Rectal smooth muscle tissue (tissue), 1 donor: Measurements from ENCODE around the gene TCF4.
A peak's percentile ranks its signal among the peaks of the same experiment; 100 is the strongest.

Experiments
- H3K27ac ChIP-seq: one replicate; pipeline ENCODE4 v1.7.0; 2013; ENCODE audit warnings: low read depth, low read length, inconsistent platforms
- H3K27me3 ChIP-seq: one replicate; pipeline ENCODE4 v1.7.0; 2013; ENCODE audit warnings: low read length; ENCODE audit not compliant: control insufficient read depth, insufficient read depth
- H3K36me3 ChIP-seq: one replicate; pipeline ENCODE4 v1.7.0; 2013; ENCODE audit warnings: low read length; ENCODE audit not compliant: control insufficient read depth, insufficient read depth
- H3K4me1 ChIP-seq: one replicate; pipeline ENCODE4 v1.7.0; 2013; ENCODE audit warnings: low read length; ENCODE audit not compliant: control insufficient read depth, insufficient read depth
- H3K4me3 ChIP-seq: one replicate; pipeline ENCODE4 v1.7.0; 2013; ENCODE audit warnings: low read length
- H3K9ac ChIP-seq: one replicate; pipeline ENCODE4 v1.7.0; 2013; ENCODE audit warnings: low read length

Gene TCF4

DNA sequence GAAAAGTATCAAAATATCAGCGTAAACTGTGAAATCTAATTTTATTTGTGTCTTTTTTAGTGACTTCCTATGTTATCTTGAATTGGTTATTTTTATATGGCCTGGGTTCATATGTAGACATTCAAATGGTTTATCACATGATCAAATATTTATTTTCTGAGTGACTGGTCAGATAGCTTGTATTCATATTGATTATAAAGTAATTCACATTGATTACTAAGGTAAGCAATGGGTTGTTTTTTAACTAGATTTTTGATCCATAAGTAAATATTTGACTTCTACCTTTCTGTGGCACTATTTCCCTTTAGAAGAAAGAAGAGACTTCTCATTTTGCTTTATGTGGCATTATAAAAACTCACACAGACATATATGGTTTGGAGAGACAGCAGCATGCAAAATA is 260.5 kb downstream of the TCF4 start:
- no peak overlapping the region for H3K27ac ChIP-seq
- no peaks in the 10 kb centered on the region for H3K4me1 ChIP-seq
- no peaks in the 10 kb centered on the region for H3K36me3 ChIP-seq
- H3K9ac ChIP-seq, result no peak overlapping the region
- no peak overlapping the region for H3K4me3 ChIP-seq
- H3K27me3 ChIP-seq, result no peaks in the 10 kb centered on the region

GRCh38 chr18:55326134-55326533 is 261.9 kb downstream of the TCF4 start:
- Histone ChIP-seq H3K36me3 (no peaks in the 10 kb centered on the region), H3K27me3 (no peaks in the 10 kb centered on the region), H3K27ac (no peak overlapping the region), H3K4me3 (no peak overlapping the region), H3K9ac (no peak overlapping the region), H3K4me1 (no peaks in the 10 kb centered on the region)

DNA sequence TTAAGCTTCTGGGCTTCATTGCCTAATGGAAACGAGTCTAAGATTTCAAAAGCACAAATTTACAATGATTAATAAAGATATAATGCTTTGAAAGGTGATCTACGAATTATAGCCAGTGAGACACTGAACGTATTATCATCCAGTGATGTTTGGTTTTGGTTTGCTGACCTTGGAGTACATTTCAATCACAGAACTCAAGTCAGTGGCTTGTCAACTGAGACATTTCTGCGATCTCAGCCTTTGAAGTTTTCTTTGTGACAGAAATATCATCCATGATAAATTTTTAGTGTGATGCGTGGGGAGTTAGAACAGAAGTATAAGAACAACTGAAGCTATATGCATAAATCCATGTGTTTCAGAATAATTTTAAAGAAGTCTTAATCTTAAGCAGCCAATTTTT is 263.8 kb downstream of the TCF4 start:
- Histone ChIP-seq H3K4me1 (peaks cover 2% of the 10 kb centered on the region), H3K9ac (no peak overlapping the region), H3K27me3 (no peaks in the 10 kb centered on the region), H3K36me3 (no peaks in the 10 kb centered on the region), H3K27ac (no peak overlapping the region), H3K4me3 (no peak overlapping the region)

GRCh38 chr18:55323051-55323994 is 264.7 kb downstream of the TCF4 start:
- H3K27ac ChIP-seq, result peak overlapping the region; percentile 88
- H3K4me1 ChIP-seq, result peaks cover 4% of the 10 kb centered on the region
- H3K9ac ChIP-seq, result no peak overlapping the region

GRCh38 chr18:55322178-55322735 is 265.7 kb downstream of the TCF4 start:
- Histone ChIP-seq H3K4me3 (peak overlapping the region; percentile 79), H3K36me3 (no peaks in the 10 kb centered on the region), H3K27ac (peak overlapping the region; percentile 88), H3K9ac (peak overlapping the region; percentile 50), H3K4me1 (peaks cover 4% of the 10 kb centered on the region), H3K27me3 (no peaks in the 10 kb centered on the region)

More at GRCh38 chr18:55323051-55323994, 264.7 kb downstream of the TCF4 start:
- Histone ChIP-seq H3K36me3 (no peaks in the 10 kb centered on the region), H3K4me3 (peak overlapping the region; percentile 41), H3K27me3 (no peaks in the 10 kb centered on the region)

DNA sequence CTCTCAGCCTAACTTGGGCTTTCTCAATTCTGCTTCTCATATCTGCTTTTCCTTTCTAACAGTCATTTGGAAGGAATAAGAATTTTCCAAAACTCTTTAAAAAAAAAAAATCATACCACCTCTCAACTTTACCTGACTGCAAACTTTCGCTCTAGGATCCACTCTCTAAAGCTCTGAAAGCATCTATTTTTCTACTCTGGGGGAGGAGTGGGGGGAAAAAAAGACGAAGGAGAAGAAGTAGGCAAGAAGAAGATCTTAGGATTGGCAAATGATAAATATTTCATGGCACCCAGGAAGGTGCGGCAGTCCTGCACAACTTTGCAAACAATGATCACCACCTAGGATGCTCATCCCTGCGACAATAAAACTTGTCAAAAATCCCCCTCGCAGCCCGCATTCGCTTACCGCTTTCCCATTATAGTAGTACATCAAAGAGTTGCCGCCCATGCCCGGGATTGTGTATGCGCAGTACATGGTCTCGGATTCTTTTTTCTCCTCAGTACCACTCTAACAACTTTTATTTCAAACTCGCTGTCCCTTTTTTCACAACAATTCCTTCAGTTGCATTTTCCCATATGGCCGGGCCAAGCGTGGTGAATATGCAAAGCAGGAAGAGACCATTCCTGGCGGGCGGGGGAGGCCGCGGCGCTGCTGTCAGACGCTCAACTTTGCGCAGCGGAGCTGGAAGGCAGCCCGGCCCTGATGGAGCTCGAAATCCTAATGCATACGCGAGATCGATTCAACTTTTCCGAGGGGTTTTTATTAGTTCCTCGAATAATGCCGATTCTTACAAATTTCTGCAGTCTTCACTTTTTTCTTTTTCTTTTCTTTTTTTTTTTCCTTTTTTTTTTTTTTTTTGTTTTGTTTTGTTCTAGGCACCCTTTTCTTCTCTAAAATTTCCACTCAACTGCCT is 266.5 kb downstream of the TCF4 start:
- Histone ChIP-seq H3K36me3 (no peaks in the 10 kb centered on the region), H3K27ac (peak overlapping the region; percentile 88), H3K4me1 (peaks cover 4% of the 10 kb centered on the region), H3K9ac (peak overlapping the region; percentile 14), H3K27me3 (no peaks in the 10 kb centered on the region), H3K4me3 (peak overlapping the region; percentile 79)

GRCh38 chr18:55320424-55321264 is 267.3 kb downstream of the TCF4 start:
- Histone ChIP-seq H3K27me3 (no peaks in the 10 kb centered on the region), H3K27ac (peak overlapping the region; percentile 88), H3K36me3 (no peaks in the 10 kb centered on the region), H3K4me3 (peak overlapping the region; percentile 79), H3K9ac (peak overlapping the region; percentile 14), H3K4me1 (peaks cover 4% of the 10 kb centered on the region)

DNA sequence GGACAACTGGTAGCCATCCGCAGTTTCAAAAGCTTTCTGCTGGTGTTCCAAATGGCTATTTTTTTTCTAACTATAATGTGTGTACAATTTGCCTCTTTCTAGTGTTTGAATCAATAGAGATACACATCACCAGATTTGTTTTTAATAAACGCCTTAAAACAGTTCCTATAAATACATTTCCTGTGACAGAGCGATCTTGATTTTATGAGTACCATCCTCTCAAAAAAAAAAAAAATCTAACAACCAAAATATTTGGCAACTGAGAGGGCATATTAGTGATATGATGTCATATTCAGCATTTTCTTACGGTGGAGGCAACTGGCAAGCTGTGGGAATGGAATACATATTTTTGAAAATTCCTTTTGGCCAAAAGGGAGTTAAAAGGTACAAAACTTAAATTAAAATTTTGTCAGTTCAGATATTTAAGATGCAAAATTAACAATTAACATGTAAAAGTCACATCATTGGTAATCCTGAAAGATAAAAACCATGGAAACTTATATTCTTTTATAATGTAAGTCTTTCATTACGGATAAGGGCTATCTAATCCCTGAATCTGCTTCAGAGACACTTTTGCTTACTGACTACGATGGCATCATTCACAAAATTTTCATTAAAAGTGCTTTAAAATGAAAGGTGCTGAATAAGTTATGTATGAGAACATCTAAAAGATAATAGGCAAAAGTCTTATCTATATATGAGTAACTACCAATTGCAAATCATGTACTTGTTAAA is 268.4 kb downstream of the TCF4 start:
- peaks cover 4% of the 10 kb centered on the region for H3K4me1 ChIP-seq
- no peaks in the 10 kb centered on the region for H3K36me3 ChIP-seq
- H3K27me3 ChIP-seq, result no peaks in the 10 kb centered on the region
- H3K9ac ChIP-seq, result no peak overlapping the region
- H3K4me3 ChIP-seq, result peak overlapping the region; percentile 79
- H3K27ac ChIP-seq, result peak overlapping the region; percentile 88

- H3K4me3 ChIP-seq, result peak overlapping the region; percentile 79
- peak overlapping the region; percentile 88 for H3K27ac ChIP-seq
- peaks cover 4% of the 10 kb centered on the region for H3K4me1 ChIP-seq
- H3K9ac ChIP-seq, result no peak overlapping the region
- no peaks in the 10 kb centered on the region for H3K36me3 ChIP-seq
- no peaks in the 10 kb centered on the region for H3K27me3 ChIP-seq
Measured at GRCh38 chr18:55318951-55319441, 269.0 kb downstream of the TCF4 start.

- Histone ChIP-seq H3K36me3 (no peaks in the 10 kb centered on the region), H3K4me3 (no peak overlapping the region), H3K27ac (peak overlapping the region; percentile 3), H3K9ac (no peak overlapping the region), H3K27me3 (no peaks in the 10 kb centered on the region), H3K4me1 (peaks cover 6% of the 10 kb centered on the region)
Measured at GRCh38 chr18:55317864-55318263, 270.1 kb downstream of the TCF4 start.

DNA sequence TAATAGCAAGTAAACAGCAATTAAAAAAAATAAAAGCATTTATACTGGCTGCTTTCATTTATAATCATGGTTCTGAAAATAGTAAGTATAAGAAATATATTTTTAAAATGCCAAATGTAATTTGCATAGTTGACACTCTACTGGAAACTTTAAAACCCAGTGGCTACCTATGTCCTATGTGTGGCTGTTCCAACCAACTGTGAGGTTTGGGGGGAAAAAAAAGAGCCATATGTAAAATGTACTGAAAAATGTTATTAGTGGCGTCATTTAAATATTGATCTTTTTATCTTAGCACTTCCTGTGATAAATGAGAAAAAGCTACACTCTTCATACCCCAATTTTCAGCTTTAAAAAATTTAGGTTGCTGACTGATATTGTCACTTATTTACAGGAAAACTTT is 270.7 kb downstream of the TCF4 start:
- peaks cover 6% of the 10 kb centered on the region for H3K4me1 ChIP-seq
- no peak overlapping the region for H3K9ac ChIP-seq
- no peak overlapping the region for H3K27ac ChIP-seq
- no peaks in the 10 kb centered on the region for H3K27me3 ChIP-seq
- H3K36me3 ChIP-seq, result no peaks in the 10 kb centered on the region
- no peak overlapping the region for H3K4me3 ChIP-seq
